Cardiac muscle cell (in vitro differentiated cells and primary cell): ENCODE measurements around the gene CLTCL1. TPM values are rescaled to one million over a fixed set of nuclear protein-coding genes. Genes with fewer than 3 reads are reported as not detected.

Experiments used
- DNase-seq, 2 donors: peaks; one replicate each; pipeline versions ENCODE4 v3.0.0 to v3.0.0-alpha.2; 2010 to 2017; ENCODE audit warnings: low read depth in 1 of 2, low spot score in 1 of 2
- H3K27ac ChIP-seq: fragments of 200-600 bp; sonication (generic); 2 replicates; pipeline ENCODE4 v1.5.1; 2016
- H3K27me3 ChIP-seq: fragments of 200-600 bp; sonication (generic); 2 replicates; pipeline ENCODE4 v1.6.0; 2016; ENCODE audit warnings: control low read depth
- H3K36me3 ChIP-seq: fragments of 200-600 bp; sonication (generic); 2 replicates; pipeline ENCODE4 v1.5.1; 2016; ENCODE audit warnings: control low read depth
- H3K4me1 ChIP-seq: fragments of 200-600 bp; sonication (generic); 2 replicates; pipeline ENCODE4 v1.8.1; 2017; ENCODE audit warnings: low read depth, mild to moderate bottlenecking, mixed run types
- H3K4me3 ChIP-seq: fragments of 200-600 bp; sonication (generic); 2 replicates; pipeline ENCODE4 v1.5.1; 2016; ENCODE audit warnings: mild to moderate bottlenecking
- H3K9me3 ChIP-seq: fragments of 200-600 bp; sonication (generic); 2 replicates; pipeline ENCODE4 v1.5.1; 2017; ENCODE audit warnings: low read depth, mild to moderate bottlenecking, control low read depth
- CTCF ChIP-seq: IDR thresholded peaks from 2 replicates; pipeline ENCODE4 v1.5.1; 2012; ENCODE audit warnings: low read depth, mild to moderate bottlenecking, low read length
- polyA plus RNA-seq: library from polyadenylated mRNA; unstranded; fragments of >200 nt; fragmentation: Nextera tagmentation; extraction: Ambion mirVana; gene quantifications from 2 replicates; pipeline ENCODE4 v1.2.1, GENCODE V29; 2016
- total RNA-seq: library from RNA; depleted of rRNA; stranded (reverse); fragments of >200 nt; gene quantifications from 2 replicates; pipeline ENCODE4 v1.2.3, GENCODE V29; 2016

The CLTCL1 gene
- total and polyA plus RNA-seq, 2 experiments from 2014 or later = 3.9 to 12.2 TPM

GRCh38 chr22:19224985-19225384, 66.5 kb downstream of the CLTCL1 start:
- Histone ChIP-seq H3K27ac (no peak overlapping the region), H3K4me3 (no peak overlapping the region), H3K27me3 (no peaks in the 10 kb centered on the region), H3K36me3 (no peaks in the 10 kb centered on the region), H3K9me3 (no peaks in the 10 kb centered on the region), H3K4me1 (no peaks in the 10 kb centered on the region)
- no peak for TF ChIP-seq CTCF
- DNase-seq = no peak

GRCh38 chr22:19224557-19224956, 67.0 kb downstream of the CLTCL1 start:
- Histone ChIP-seq H3K36me3 (no peaks in the 10 kb centered on the region), H3K27ac (no peak overlapping the region), H3K9me3 (no peaks in the 10 kb centered on the region), H3K4me1 (no peaks in the 10 kb centered on the region), H3K4me3 (no peak overlapping the region), H3K27me3 (no peaks in the 10 kb centered on the region)
- TF ChIP-seq CTCF = no peak
- no peak for DNase-seq

GRCh38 chr22:19223617-19224016, 67.9 kb downstream of the CLTCL1 start:
- peaks cover 5% of the 10 kb centered on the region for H3K4me1 ChIP-seq
- no peak overlapping the region for H3K27ac ChIP-seq
- H3K4me3 ChIP-seq = no peak overlapping the region
- H3K27me3 ChIP-seq = no peaks in the 10 kb centered on the region
- no peak for DNase-seq
- no peak for TF ChIP-seq CTCF
- H3K9me3 ChIP-seq = no peaks in the 10 kb centered on the region
- no peaks in the 10 kb centered on the region for H3K36me3 ChIP-seq

GRCh38 chr22:19223110-19223509, 68.4 kb downstream of the CLTCL1 start:
- H3K9me3 ChIP-seq = no peaks in the 10 kb centered on the region
- H3K4me3 ChIP-seq = no peak overlapping the region
- no peak for TF ChIP-seq CTCF
- no peaks in the 10 kb centered on the region for H3K36me3 ChIP-seq
- no peak for DNase-seq
- H3K4me1 ChIP-seq = peaks cover 10% of the 10 kb centered on the region
- no peaks in the 10 kb centered on the region for H3K27me3 ChIP-seq
- no peak overlapping the region for H3K27ac ChIP-seq

GRCh38 chr22:19222242-19223005, 69.1 kb downstream of the CLTCL1 start:
- Histone ChIP-seq H3K27ac (no peak overlapping the region), H3K9me3 (no peaks in the 10 kb centered on the region), H3K36me3 (no peaks in the 10 kb centered on the region), H3K4me1 (peaks cover 16% of the 10 kb centered on the region), H3K4me3 (no peak overlapping the region), H3K27me3 (no peaks in the 10 kb centered on the region)
- TF ChIP-seq CTCF = no peak
- DNase-seq = no peak
